ENCODE measurements around the gene TEKT1. TPM values are rescaled to one million over a fixed set of nuclear protein-coding genes. Genes with fewer than 3 reads are reported as not detected.
"Not testable (repeated sequence)": the region's sequence is repeated elsewhere in the genome, so short reads cannot be mapped to it uniquely, and the experiment has no call there.

Gene TEKT1
- total RNA-seq, 1 donor, result 0.27 TPM

DNA sequence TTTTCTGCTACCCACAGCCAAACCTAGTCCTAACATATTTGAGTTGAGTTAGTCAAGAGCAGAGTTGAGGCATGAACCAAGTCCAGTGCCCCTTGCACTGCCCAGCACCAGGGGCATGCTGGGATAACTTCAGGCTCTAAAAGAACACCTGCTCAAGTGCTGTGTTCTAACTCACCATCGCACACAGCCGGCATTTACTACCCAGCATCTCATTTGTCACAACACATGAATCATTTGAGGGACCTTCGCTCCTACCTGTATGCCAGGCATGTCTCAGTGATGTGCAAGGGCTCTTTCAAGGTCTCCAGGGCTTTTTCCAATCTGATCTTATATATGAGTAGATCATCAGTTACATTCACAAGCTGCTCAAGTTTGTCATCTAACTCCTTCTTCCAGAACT, 12.6 kb downstream of the TEKT1 start:
- no peak for DNase-seq (ENCODE audit: low read depth in 2 of 3, low spot score in 2 of 3)

DNA sequence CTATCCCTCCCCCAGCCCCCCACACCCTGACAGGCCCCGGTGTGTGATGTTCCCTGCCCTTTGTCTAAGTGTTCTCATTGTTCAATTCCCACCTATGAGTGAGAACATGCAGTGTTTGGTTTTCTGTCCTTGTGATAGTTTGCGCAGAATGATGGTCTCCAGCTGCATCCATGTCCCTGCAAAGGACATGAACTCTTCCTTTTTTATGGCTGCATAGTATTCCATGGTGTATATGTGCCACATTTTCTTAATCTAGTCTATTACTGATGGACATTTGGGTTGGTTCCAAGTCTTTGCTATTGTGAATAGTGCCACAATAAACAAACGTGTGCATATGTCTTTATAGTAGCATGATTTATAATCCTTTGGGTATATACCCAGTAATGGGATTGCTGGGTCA, 15.2 kb downstream of the TEKT1 start:
- DNase-seq (ENCODE audit: low read depth in 2 of 3, low spot score in 2 of 3), result not testable (repeated sequence)

DNA sequence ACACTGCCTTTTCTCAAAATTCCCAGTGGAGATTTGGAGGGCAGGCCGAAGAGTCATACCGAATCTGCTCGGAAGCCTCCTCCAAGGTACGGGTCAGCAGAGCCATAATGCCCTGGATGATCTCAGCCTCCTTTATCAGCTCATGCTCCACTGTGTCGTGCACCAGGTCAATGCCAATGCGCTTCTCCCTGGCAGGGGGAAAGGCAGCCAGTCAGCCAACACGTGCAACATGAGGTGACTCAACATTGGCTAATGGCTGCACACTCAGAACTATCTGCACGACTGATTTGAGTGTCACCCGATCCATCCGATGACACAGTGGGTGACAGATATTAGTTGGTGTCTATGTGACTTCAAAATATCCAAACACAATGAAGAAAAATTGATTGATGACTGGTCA, 15.8 kb downstream of the TEKT1 start:
- no peak for DNase-seq (ENCODE audit: low read depth in 2 of 3, low spot score in 2 of 3)

DNA sequence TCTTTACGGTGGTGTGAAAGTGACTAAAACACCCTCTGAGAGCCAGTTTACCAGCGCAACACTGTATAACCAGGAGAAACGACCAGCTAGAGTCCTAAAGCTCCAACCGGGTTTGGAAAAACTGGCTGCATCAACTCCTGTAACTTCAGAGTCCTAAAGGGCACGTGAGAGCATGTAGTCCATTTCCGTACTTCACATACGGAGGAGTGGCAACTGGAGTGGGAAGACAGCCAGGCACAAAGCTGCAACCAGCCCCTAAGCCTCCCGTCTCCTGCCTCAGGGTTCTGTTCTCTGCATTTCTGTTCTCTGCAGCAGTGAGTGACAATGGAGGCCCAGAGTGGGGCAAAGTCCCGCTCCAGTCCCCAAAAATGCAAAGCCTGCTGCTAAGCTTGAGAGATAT, 19.2 kb downstream of the TEKT1 start:
- DNase-seq (ENCODE audit: low read depth in 2 of 3, low spot score in 2 of 3), result no peak

DNA sequence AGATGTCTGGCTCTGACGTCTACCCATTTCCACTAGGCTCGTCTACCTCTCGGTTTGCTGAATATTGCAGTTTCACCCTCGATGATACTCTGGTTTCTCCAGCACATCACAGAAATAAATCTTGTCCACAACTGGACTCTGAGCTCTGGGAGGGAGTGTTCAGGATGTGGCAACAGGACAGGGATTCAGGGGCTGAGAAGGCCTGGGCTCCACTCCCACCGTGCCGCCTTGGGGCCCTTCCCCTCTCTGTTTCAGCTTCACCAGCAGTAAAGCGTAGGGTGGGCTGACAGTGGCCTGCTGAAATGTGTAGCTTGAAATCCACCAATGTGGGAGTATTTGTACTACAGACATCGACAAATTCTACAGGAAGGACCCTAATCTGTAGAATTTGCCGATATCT, 20.0 kb downstream of the TEKT1 start:
- DNase-seq (ENCODE audit: low read depth in 2 of 3, low spot score in 2 of 3), result no peak

DNA sequence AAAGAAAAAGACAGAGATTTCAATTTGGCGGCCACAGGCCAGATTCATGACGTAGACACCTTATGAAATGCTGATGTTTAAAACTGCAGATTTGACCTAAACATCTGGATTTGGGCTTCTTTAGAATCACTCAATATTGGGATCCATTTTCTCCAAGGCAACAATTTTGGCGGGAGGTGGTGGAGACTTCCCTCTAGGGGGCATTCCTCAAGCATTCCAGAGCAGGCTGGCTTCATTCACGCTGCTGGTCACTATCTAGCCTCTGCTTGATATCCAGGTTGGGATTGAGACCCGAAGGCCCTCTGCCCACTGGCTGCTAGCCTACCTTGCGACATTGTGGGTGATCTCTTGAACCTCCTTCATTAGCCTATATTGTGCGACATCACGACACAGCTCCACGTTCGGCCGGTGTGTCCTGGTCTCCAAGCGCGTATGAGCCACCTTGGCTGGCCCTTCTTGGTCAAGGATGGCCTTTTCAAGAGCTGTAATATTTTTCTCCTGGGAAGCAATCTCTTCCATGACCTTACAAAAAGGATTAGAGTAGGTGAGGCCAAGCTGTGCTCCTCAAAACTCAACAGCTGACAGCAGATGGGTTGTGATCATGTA, 31.0 kb downstream of the TEKT1 start:
- DNase-seq (ENCODE audit: low read depth in 2 of 3, low spot score in 2 of 3), result no peak

DNA sequence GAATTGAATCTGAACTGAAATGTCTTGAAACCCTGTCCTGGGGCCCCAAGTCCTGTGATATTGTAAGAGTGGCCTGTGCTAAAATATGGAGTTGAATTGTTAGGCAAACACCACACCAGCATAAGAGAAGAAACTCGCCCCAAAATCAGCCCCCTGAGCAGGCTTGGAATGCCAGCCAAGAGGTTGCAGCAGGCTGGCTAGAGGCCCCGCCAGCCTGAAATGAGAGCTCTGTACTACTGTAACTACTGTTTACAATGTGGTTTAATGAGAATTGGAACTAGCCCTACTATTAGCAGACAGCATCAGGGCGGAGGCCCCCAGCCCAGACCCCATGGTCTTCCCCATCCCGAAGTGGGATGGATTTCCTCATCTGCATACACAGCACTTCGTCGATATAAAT, 31.8 kb downstream of the TEKT1 start:
- DNase-seq (ENCODE audit: low read depth in 2 of 3, low spot score in 2 of 3), result no peak

DNA sequence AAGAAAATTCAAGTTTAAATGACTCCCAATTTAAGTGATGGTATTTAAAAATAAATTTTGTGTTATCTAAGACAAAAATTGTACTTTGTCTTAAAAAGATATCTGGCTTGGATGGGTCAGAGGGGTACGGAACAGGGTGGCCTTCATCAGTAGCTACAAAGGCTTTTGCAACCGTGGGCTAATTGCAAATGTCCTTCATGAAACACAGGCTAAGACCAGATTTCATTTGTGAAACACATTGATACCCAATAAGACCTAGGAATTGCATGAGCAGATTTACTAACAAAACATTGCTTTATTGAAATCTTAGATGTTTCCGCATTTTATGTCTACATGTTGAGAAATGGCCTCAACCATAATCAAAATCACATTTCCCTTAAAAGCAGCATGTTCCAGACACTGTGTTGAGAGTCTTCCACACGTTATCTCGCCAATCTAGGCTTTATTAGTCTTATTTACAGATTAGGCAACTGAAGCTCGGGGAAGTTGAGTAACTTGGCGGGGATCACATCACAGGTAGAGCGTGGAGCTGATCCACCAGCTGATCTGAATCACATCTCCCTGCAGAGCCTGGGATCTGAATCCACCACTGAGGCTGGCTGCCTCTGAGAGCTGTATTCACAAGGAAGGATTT, 33.7 kb downstream of the TEKT1 start:
- no peak for DNase-seq (ENCODE audit: low read depth in 2 of 3, low spot score in 2 of 3)

DNA sequence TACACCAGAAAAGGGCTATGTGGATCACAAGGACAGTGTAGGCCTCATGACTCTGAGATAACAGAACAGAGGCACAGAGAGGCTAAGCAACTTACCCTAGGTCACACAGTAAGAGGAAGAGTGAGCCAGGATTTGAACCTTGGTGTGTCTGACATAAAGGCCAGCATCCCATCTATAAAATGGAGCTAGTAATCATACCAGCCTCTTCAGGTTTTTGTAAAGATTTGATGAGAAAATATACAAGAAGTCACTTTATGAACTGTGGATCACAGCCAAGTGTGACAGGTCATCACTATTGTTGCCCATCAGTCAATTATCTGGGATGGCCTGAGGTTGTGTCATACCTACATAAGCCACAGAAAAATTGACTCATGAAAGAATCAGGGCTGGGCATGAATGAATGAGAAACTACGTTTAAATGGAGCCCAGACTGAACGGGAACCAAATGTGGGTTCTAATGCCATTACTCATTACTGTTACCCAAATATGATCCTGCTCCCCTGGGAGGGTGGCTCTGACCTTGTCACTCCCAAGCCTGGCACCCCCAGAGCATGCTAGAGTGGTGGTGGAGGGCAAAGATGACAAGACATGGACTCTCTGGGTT, 34.5 kb downstream of the TEKT1 start:
- DNase-seq (ENCODE audit: low read depth in 2 of 3, low spot score in 2 of 3), result no peak

DNA sequence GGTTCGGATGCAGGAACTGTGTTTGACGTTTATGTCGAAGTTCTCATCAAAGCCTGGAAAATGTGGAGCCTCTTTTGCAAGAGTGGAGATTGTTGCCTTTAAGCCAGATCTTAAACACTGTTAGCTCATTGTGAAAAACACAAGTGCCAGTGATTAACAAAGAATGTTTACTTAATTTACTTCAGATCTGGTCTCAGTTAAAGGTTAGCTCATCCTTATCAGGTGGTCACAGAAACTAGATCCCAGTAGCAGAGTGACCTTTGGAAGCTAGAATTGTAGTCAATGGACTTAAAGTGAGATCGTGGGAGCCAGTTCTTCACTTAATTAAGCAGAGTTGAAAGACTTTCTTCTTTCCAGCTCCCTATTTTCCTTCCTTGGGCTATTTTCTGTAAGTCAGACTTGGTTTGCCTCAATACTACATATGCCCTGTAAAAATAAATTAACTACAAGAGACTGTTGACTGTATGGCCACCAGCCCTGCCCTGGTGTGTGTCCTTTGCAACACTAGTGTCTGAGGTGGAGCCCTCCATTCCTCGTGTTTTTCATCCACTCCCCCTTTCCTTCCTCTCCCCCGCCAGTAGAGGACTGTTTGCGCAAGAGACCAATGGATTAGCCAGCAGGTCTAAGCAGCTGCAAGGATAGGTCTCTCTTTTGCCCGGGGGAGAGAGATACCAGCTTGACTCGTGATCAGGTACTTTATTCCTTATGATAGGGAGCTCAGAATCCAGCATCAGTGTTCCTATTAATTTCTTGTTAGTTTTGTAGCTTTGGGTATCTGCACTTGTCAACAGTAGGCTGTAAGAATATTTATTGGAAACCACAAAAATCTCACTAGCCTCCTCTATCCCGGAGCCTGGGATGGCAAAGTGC, 35.3 kb downstream of the TEKT1 start:
- DNase-seq (ENCODE audit: low read depth in 2 of 3, low spot score in 2 of 3), result no peak

DNA sequence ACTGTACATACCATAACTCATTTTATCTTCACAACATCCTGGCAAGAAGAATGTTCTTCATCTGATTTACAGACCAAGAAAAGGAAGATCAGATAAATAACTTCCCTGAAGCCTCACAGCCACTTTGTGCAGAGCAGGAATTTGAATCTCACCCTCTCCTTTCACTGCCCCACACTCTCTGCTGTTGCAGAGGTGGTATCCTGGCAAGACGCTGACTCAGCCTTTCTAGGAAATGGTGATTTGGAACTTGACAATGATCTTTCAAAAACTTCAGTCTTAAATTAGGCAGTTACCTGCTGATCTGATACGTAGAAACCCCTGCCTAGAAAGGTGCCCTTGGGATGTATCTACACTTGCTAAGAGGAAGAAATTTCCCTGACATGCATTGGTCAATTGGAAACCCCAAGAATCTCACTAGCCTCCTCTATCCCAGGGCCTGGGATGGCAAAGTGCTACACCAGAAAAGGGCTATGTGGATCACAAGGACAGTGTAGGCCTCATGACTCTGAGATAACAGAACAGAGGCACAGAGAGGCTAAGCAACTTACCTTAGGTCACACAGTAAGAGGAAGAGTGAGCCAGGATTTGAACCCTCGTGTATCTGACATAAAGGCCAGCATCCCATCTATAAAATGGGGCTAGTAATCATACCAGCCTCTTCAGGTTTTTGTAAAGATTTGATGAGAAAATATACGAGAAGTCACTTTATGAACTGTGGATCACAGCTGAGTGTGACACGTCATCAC, 37.6 kb downstream of the TEKT1 start:
- peak in 1 of 3 donors; percentile 21 for DNase-seq (ENCODE audit: low read depth in 2 of 3, low spot score in 2 of 3)

DNA sequence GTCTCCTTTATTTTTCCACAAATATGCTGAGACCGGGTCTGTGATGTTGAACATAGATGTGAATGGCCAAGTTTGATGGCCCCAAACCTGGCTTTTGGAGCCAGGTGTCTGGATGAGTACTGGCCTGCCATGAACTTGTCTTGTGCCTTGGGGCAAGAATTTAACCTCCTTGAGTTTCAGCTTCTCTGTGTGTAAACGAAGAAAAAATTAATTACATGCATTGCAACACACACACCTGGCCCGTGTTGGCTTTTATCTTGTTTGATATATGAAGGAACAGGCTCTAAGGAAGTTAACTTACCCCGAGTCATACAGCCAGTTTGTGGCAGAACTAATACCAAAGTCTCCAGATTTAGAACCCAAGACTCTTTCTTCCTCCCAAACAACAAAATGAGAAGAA, 42.4 kb downstream of the TEKT1 start:
- no peak for DNase-seq (ENCODE audit: low read depth in 2 of 3, low spot score in 2 of 3)

DNA sequence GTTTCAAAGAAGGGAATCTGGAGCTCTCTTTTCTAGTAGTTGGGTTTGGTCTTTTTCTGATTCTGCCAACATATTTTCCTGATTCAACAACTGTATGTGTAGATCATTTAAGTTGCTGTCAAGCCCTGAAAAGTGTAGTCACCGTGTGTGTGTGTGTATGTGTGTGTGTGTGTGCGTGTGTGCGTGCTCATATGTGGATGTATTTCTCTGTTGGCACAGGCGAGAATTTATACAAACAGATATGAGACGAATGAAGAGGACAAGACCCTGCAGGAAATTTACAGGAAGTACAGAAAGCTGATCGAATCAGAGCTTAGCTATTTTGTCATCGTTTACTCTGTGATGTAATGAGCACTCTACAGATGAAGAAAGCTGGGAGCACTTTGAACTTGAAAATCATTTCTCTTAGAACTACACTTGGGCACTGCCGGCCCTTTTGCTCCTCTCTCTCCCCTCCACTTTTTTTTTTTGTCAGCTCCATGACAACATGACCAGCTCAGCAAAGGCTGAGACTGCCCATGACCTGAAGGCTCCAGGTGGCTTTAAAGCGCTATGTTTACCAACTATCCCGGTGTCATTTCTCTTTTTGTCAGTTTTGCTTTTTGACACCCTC, 44.3 kb downstream of the TEKT1 start:
- no peak for DNase-seq (ENCODE audit: low read depth in 2 of 3, low spot score in 2 of 3)

DNA sequence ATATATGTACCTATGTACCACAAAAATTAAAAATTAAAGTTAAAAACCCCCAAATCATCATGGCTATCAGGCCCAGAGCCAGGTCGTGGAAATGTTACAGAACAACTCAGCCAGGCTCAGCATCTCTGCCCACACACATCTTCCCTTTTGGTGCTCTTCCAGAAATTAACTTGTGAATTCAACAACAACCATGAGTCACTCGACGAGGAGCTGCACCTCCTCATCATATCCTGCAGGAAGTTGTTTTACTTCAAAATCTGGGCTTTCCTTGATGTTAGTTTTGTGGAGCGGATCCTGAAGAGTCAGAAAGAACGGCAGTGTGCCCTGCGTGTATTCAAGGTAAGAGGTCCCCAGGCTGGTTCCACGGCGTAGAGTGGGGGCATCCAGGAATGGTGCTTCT, 44.9 kb downstream of the TEKT1 start:
- DNase-seq (ENCODE audit: low read depth in 2 of 3, low spot score in 2 of 3), result peak in 1 of 3 donors; percentile 12

DNA sequence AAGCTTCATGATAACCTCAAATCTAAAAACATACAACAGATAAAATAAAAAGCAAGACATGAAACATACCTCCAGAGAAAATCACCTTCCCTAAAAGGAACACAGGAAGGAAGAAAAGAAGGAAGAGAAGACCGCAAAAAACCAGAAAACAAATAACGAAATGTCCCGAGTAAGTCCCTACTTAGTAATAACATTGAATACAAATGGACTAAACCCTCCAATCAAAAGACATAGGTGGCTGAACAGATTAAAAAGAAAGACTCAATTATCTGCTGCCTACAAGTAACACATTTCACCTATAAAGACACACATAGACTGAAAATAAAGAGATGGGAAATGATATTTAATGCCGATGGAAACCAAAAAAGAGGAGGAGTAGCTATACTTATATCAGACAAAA, 49.3 kb downstream of the TEKT1 start:
- no peak for DNase-seq (ENCODE audit: low read depth in 2 of 3, low spot score in 2 of 3)

DNA sequence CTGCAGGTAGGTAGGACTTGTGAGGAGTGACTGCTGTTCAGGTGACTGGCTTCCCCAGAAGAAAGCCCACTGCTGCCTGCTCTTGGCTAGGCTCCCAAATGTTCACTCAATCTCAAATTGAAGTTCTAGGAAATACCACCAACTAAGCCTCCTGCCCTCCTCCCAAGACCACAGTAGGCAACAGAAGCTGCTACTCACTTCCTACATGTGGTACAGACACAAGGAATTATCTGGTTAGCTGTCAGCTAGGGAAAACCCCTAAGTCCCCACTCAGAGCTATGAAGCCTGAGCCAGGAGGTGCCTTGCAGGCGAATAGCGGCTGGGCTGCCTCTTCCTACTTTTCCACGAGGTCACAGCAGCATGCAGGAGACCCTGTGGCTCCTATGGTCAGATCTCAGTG, 50.6 kb downstream of the TEKT1 start:
- peak in 2 of 3 donors; percentile 48 to 52 for DNase-seq (ENCODE audit: low read depth in 2 of 3, low spot score in 2 of 3)

DNA sequence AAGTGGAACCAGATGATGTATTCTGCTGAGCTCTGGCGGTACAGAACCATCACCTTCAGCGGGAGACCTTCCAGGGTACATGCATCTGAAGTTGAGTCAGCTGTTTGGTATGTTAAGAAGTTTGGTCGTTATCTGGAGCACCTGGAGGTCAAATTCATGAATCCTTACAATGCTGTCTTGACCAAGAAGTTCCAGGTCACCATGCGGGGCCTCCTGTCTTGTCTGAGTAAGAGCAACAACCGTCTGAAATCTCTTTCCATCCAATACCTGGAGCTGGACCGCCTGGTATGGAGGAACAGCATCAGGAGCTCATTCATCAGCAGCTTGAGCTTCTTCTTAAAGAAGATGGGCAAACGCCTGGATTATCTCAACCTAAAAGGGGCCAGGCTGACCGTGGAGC, 51.5 kb downstream of the TEKT1 start:
- DNase-seq (ENCODE audit: low read depth in 2 of 3, low spot score in 2 of 3), result no peak

DNA sequence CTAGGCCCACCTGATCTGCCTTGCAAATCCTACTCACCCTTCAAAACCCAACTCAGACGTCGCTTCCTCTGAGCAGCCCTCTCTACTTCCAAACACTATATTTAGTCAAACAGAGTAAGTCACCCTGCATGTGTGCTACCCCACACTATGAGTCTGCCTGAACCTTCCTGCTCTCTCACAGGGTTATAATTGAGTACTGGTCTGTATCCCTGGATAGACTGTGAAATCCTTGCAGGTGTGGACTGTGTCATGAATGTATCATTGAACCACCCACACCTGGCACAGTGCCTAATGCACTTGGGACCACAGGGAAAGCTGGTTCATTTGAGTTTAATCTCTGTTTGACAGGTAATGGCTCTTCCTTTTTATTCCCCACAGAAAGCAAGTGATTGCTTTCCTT, 52.1 kb downstream of the TEKT1 start:
- DNase-seq (ENCODE audit: low read depth in 2 of 3, low spot score in 2 of 3), result no peak

DNA sequence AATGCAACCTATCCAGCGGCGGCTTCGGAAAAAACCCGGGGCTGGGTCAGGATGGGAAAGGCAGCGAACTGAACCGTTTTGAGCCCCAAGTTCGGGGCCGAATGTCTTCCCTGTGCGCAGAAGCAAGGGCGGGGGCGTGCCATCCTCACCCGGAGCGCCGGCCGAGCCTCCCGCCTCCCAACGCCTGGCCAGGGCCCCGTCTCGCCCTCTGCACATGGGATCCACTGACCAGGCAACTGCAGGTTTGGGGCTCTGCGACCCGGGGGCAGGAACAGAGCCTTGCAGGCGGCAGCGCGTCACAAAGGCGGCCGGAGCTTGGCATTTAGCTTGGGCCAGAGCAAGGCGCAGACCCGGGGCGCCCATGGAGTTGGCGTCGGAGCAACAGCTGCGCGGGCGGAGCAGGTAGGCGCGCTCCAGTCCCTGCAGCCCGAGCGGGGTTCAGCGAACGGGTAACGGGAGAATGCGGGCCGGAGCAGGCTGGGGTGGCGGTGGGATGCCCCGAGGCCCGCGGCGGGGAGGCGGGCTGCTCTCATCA, 55.6 kb downstream of the TEKT1 start, which contains the start of gene FBXO39:
Gene FBXO39, plus strand, starts transcription at position 345 of the 535 bp plus-strand sequence. CDS start 3,654 bp downstream, outside the sequence.
- DNase-seq (ENCODE audit: low read depth in 2 of 3, low spot score in 2 of 3), result no peak

DNA sequence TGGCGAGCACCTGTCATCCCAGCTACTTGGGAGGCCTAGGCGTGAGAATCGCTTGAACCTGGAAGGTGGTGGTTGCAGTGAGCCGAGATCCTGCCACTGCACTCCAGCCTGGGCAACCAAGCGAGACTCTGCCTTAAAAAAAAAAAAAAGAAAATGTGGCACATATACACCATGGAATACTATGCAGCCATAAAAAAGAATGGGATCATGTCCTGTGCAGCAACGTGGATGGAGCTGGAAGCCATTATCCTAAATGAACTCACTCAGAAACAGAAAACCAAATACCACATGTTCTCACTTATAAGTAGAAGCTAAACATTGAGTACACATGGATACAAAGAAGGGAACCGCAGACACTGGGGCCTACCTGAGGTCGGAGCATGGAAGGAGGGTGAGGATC, 56.6 kb downstream of the TEKT1 start:
- DNase-seq (ENCODE audit: low read depth in 2 of 3, low spot score in 2 of 3), result not testable (repeated sequence)
